B cell (primary cell): ENCODE results near the gene MYORG. TPM values are rescaled to one million over a fixed set of nuclear protein-coding genes. Genes with fewer than 3 reads are reported as not detected.

Experiments used
- ATAC-seq: fragments of 200-7000 bp; cut with Tn5 transposase; one replicate; pipeline ENCODE4 v1.10.0; 2021; ENCODE audit warnings: low read depth, mild to moderate bottlenecking, moderate number of reproducible peaks, moderate library complexity
- CTCF ChIA-PET: fragments of 350-600 bp; sonication (Branson Sonifier 250); formaldehyde crosslinking; loops from one replicate; lab custom pipeline; 2021; ENCODE audit warnings: antibody characterized with exemption, inconsistent platforms; lab: Charles Lee
- POLR2A ChIA-PET: fragments of 350-600 bp; sonication (Branson Sonifier 250); formaldehyde crosslinking; loops from one replicate; lab custom pipeline; 2021; ENCODE audit warnings: antibody characterized with exemption; lab: Charles Lee
- DNase-seq: peaks from one replicate; pipeline ENCODE4 v3.0.0; 2013
- H2AFZ ChIP-seq: 2 replicates; pipeline ENCODE4 v1.6.1; 2012; ENCODE audit warnings: mild to moderate bottlenecking, low read depth, low read length; ENCODE audit not compliant: insufficient read depth, poor library complexity, severe bottlenecking
- H3K27ac ChIP-seq, 2 donors: 1 replicate in 1 of 2; 2 replicates in 1 of 2; pipeline ENCODE4 v1.5.1; 2012 to 2013; ENCODE audit warnings: low read length in 2 of 2, mild to moderate bottlenecking in 2 of 2, moderate library complexity in 1 of 2
- H3K27me3 ChIP-seq, 4 experiments: fragments of 200-600 bp in 1 of 4; sonication (generic) in 1 of 4; replicated peaks in 1 of 4; 1 replicate in 2 of 4; 2 replicates in 2 of 4; pipeline versions ENCODE4 v1.6.1 to v1.7.0; 2013 to 2016; ENCODE audit warnings: low read length in 3 of 4, mild to moderate bottlenecking in 2 of 4, mixed read lengths in 1 of 4, moderate library complexity in 1 of 4; ENCODE audit not compliant: insufficient read depth in 4 of 4, control insufficient read depth in 3 of 4; ENCODE audit errors: control extremely low read depth in 1 of 4
- H3K36me3 ChIP-seq, 2 experiments: replicated peaks in 1 of 2; 1 replicate in 1 of 2; 2 replicates in 1 of 2; pipeline versions ENCODE4 v1.6.1 to v1.7.1; 2013; ENCODE audit warnings: low read length in 1 of 2; ENCODE audit not compliant: insufficient read depth in 2 of 2, control insufficient read depth in 1 of 2; ENCODE audit errors: control extremely low read depth in 1 of 2, extremely low read depth in 1 of 2
- H3K4me1 ChIP-seq, 2 donors: fragments of 200-600 bp in 1 of 2; sonication (generic) in 1 of 2; 1 replicate in 1 of 2; 2 replicates in 1 of 2; pipeline versions ENCODE4 v1.5.1 to v1.6.1; 2013 to 2017; ENCODE audit warnings: low read length in 2 of 2; ENCODE audit not compliant: control insufficient read depth in 2 of 2, insufficient read depth in 2 of 2
- H3K4me2 ChIP-seq: replicated peaks from 2 replicates; pipeline ENCODE3; 2012; ENCODE audit warnings: mild to moderate bottlenecking, low read depth, low read length; ENCODE audit not compliant: poor library complexity, severe bottlenecking
- H3K4me3 ChIP-seq, 5 experiments: fragments of 200-600 bp in 1 of 5; sonication (generic) in 1 of 5; 1 replicate in 3 of 5; 2 replicates in 2 of 5; pipeline versions ENCODE4 v1.5.1 to v1.7.0; 2011 to 2016; ENCODE audit warnings: low read length in 4 of 5, mild to moderate bottlenecking in 4 of 5, low read depth in 2 of 5, control low read depth in 1 of 5, moderate library complexity in 1 of 5; ENCODE audit not compliant: insufficient read depth in 1 of 5; ENCODE audit errors: control extremely low read depth in 1 of 5, extremely low read depth in 1 of 5
- H3K79me2 ChIP-seq: fragments of 200-600 bp; sonication (generic); one replicate; pipeline ENCODE4 v1.6.0; 2016; ENCODE audit warnings: low read length; ENCODE audit not compliant: control insufficient read depth, insufficient read depth
- H3K9ac ChIP-seq: fragments of 200-600 bp; sonication (generic); 2 replicates; pipeline ENCODE4 v1.6.1; 2017; ENCODE audit warnings: mild to moderate bottlenecking, low read length, moderate library complexity
- H3K9me3 ChIP-seq, 3 donors: one replicate each; pipeline versions ENCODE4 v1.6.1 to v1.7.1; 2013; ENCODE audit warnings: low read length in 2 of 3; ENCODE audit not compliant: control insufficient read depth in 2 of 3, insufficient read depth in 1 of 3; ENCODE audit errors: control extremely low read depth in 1 of 3
- H4K20me1 ChIP-seq: 2 replicates; pipeline ENCODE4 v1.6.0; 2012; ENCODE audit warnings: mild to moderate bottlenecking, low read length; ENCODE audit not compliant: insufficient read depth, control insufficient read depth, poor library complexity, severe bottlenecking
- H3K27ac Mint-ChIP-seq: one replicate; pipeline ENCODE4 v1.8.0; 2021; ENCODE audit warnings: mixed read lengths
- H3K27me3 Mint-ChIP-seq: one replicate; pipeline ENCODE4 v1.8.0; 2021; ENCODE audit warnings: mixed read lengths
- H3K4me1 Mint-ChIP-seq: one replicate; pipeline ENCODE4 v1.8.0; 2021; ENCODE audit warnings: mixed read lengths
- H3K4me3 Mint-ChIP-seq: one replicate; pipeline ENCODE4 v1.8.0; 2021; ENCODE audit warnings: mixed read lengths
- H3K9me3 Mint-ChIP-seq: one replicate; pipeline ENCODE4 v1.8.0; 2022; ENCODE audit warnings: mixed read lengths; ENCODE audit not compliant: insufficient read depth
- CTCF ChIP-seq: fragments of 200-600 bp; IDR thresholded peaks from one replicate; pipeline ENCODE4 v1.8.0; 2022; ENCODE audit warnings: antibody characterized with exemption, mild to moderate bottlenecking
- EZH2 ChIP-seq: IDR thresholded peaks from 2 replicates; pipeline ENCODE4 v1.6.1; 2012; ENCODE audit warnings: borderline replicate concordance, low read depth, mild to moderate bottlenecking, moderate library complexity, low read length; ENCODE audit not compliant: insufficient read depth, poor library complexity, severe bottlenecking
- WGBS: methylation state at CpG from one replicate; pipeline ENCODE4 v1.1.5; 2013; ENCODE audit warnings: missing lambda C conversion rate; ENCODE audit not compliant: insufficient coverage; 5-methylcytosine and 5-hydroxymethylcytosine counted together
- intact Hi-C: fragments of 100-400 bp; cut with micrococcal nuclease; formaldehyde crosslinking; loops from one replicate; pipeline ENCODE4 v1.10.0; 2022
- polyA plus RNA-seq: library from polyadenylated mRNA; depleted of rRNA; stranded (reverse); fragments of >200 nt; gene quantifications from 2 replicates; pipeline ENCODE4 v1.2.3, GENCODE V29; 2012
- total RNA-seq, 2 donors: library from RNA; stranded (reverse); fragments of 120-200 nt in 1 of 2; gene quantifications; 1 replicate in 1 of 2; 2 replicates in 1 of 2; pipeline versions ENCODE4 v1.2.3 to v1.2.4, GENCODE V29; 2013 to 2022

Gene MYORG
- total and polyA plus RNA-seq, 2 donors (not counting 1 experiment from before 2014, with no cell fraction given) = 0.27 to 0.37 TPM

GRCh38 chr9:34346873-34347799 lies 29.6 kb downstream of the MYORG start:
- TF ChIP-seq EZH2 (no peak), CTCF (no peak)
- Histone ChIP-seq H3K4me2 (no peak overlapping the region), H3K27me3 (no peaks in the 10 kb centered on the region), H4K20me1 (no peaks in the 10 kb centered on the region), H3K9ac (no peak overlapping the region), H3K27ac (no peak overlapping the region), H2AFZ (no peak overlapping the region), H3K36me3 (peaks cover 0 to 20% of the 10 kb centered on the region in 2 experiments), H3K79me2 (no peaks in the 10 kb centered on the region), H3K9me3 (no peaks in the 10 kb centered on the region), H3K4me3 (no peak overlapping the region), H3K4me1 (no peaks in the 10 kb centered on the region)
- 94% methylated on average over 7 of the region's 15 CpGs for WGBS
- Mint-ChIP-seq H3K27ac (no peak overlapping the region), H3K9me3 (no peaks in the 10 kb centered on the region), H3K27me3 (no peaks in the 10 kb centered on the region), H3K4me1 (no peaks in the 10 kb centered on the region), H3K4me3 (no peak overlapping the region)
- intact Hi-C loops = no loop called here
- DNase-seq = no peak
- no peak for ATAC-seq
- ChIA-PET POLR2A (no interaction called here), CTCF (interaction anchor here (1.0 kb wide), 1 partner anchor 396 kb away, joined by 4 read pairs; no protein-coding TSS in a partner anchor)

GRCh38 chr9:34343605-34344004 lies 33.1 kb downstream of the MYORG start:
- peaks cover 0 to 41% of the 10 kb centered on the region in 2 experiments for H3K36me3 ChIP-seq
- no peak overlapping the region for H3K4me2 ChIP-seq
- Mint-ChIP-seq H3K27ac (no peak overlapping the region), H3K4me3 (no peak overlapping the region), H3K27me3 (no peaks in the 10 kb centered on the region), H3K4me1 (no peaks in the 10 kb centered on the region), H3K9me3 (no peaks in the 10 kb centered on the region)
- intact Hi-C loops = no loop called here
- H2AFZ ChIP-seq = no peak overlapping the region
- H3K4me1 ChIP-seq = no peaks in the 10 kb centered on the region
- DNase-seq = no peak
- H3K9me3 ChIP-seq = no peaks in the 10 kb centered on the region
- CTCF ChIA-PET = interaction anchor here (1.2 to 1.8 kb wide), 2 partner anchors 11 to 33 kb away, joined by 4 to 6 read pairs; partner anchors contain the start of gene MYORG
- H3K27me3 ChIP-seq = no peaks in the 10 kb centered on the region
- TF ChIP-seq EZH2 (no peak), CTCF (no peak)
- H3K9ac ChIP-seq = no peak overlapping the region
- H3K4me3 ChIP-seq = no peak overlapping the region
- no peak overlapping the region for H3K27ac ChIP-seq
- ATAC-seq = no peak
- POLR2A ChIA-PET = no interaction called here
- no CpG with 5 or more reads among the region's 1 CpG for WGBS
- H3K79me2 ChIP-seq = no peaks in the 10 kb centered on the region
- no peaks in the 10 kb centered on the region for H4K20me1 ChIP-seq
